ENCODE data around the gene PTPRE. TPM values are rescaled to one million over a fixed set of nuclear protein-coding genes. Genes with fewer than 3 reads are reported as not detected.

Gene PTPRE
- total RNA-seq, 1 donor from 2014 or later = 2.6 TPM

DNA sequence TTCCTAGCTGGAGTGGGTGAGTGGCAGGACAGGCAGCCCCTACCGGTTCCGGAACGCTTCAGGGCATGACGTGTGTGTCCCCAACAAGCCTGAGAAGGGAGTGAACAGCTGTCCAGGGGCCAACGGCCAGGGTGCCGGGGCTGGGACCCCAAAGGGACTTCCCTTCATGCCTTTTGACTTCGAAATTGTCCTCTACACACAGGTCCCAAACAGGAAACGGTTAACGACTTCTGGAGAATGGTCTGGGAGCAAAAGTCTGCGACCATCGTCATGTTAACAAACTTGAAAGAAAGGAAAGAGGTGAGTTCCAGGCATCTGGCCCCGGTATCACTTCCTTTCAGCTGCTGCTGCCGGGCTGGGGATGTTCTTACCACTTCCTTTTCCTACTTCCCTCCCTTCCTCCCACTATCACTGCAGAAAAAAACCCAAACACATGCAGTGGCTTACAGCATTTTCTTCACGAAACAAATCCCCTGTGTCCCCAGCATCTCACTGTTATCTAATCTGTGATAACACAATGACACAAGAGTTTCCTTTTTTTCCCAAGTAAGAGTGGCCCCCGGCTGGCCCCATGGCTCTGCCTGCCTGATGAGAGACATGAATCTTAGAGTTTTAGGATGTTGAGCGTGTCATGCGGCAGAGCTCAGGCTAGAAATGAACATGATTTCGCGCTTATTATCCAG is 156.1 kb downstream of the PTPRE start:
- H3K36me3 Mint-ChIP-seq = no peaks in the 10 kb centered on the region
- DNase-seq (ENCODE audit: low spot score in 2 of 2, unreplicated experiment in 2 of 2) = no peak
- H3K4me3 Mint-ChIP-seq = no peak overlapping the region
- TF ChIP-seq, protein P1, sequence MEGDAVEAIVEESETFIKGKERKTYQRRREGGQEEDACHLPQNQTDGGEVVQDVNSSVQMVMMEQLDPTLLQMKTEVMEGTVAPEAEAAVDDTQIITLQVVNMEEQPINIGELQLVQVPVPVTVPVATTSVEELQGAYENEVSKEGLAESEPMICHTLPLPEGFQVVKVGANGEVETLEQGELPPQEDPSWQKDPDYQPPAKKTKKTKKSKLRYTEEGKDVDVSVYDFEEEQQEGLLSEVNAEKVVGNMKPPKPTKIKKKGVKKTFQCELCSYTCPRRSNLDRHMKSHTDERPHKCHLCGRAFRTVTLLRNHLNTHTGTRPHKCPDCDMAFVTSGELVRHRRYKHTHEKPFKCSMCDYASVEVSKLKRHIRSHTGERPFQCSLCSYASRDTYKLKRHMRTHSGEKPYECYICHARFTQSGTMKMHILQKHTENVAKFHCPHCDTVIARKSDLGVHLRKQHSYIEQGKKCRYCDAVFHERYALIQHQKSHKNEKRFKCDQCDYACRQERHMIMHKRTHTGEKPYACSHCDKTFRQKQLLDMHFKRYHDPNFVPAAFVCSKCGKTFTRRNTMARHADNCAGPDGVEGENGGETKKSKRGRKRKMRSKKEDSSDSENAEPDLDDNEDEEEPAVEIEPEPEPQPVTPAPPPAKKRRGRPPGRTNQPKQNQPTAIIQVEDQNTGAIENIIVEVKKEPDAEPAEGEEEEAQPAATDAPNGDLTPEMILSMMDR (IDR thresholded peaks at IDR 0.05; ENCODE audit: unreplicated experiment) = no peak
- peaks cover 16% of the 10 kb centered on the region for H3K4me1 Mint-ChIP-seq
- H3K27ac Mint-ChIP-seq = no peak overlapping the region
- no peaks in the 10 kb centered on the region for H3K9me3 Mint-ChIP-seq
- H3K27me3 Mint-ChIP-seq (ENCODE audit: low read depth) = no peaks in the 10 kb centered on the region

DNA sequence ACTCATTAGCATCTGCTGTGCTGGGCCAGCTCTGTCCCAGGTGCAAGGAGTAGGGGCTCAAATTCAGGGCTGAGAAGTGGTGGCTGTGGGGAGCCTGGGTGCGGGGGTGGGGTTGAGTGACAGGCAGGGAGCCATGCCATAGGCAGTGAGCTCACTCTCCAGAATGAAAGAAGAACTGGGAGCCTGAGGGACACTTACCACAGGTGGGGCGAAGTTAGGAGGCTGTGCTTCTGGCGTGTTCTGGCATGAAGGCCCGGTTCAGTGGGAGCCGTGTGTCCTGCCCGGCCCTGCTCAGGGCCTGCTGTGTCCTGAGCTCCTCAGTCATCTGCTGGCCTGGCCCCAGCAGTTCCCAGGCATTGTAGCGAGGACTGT is 156.8 kb downstream of the PTPRE start:
- H3K27me3 Mint-ChIP-seq (ENCODE audit: low read depth) = no peaks in the 10 kb centered on the region
- no peak overlapping the region for H3K27ac Mint-ChIP-seq
- H3K4me3 Mint-ChIP-seq = no peak overlapping the region
- no peaks in the 10 kb centered on the region for H3K9me3 Mint-ChIP-seq
- H3K36me3 Mint-ChIP-seq = no peaks in the 10 kb centered on the region
- no peak for DNase-seq (ENCODE audit: low spot score in 2 of 2, unreplicated experiment in 2 of 2)
- H3K4me1 Mint-ChIP-seq = peaks cover 16% of the 10 kb centered on the region
- TF ChIP-seq, protein P1 (IDR thresholded peaks at IDR 0.05; ENCODE audit: unreplicated experiment) = no peak

DNA sequence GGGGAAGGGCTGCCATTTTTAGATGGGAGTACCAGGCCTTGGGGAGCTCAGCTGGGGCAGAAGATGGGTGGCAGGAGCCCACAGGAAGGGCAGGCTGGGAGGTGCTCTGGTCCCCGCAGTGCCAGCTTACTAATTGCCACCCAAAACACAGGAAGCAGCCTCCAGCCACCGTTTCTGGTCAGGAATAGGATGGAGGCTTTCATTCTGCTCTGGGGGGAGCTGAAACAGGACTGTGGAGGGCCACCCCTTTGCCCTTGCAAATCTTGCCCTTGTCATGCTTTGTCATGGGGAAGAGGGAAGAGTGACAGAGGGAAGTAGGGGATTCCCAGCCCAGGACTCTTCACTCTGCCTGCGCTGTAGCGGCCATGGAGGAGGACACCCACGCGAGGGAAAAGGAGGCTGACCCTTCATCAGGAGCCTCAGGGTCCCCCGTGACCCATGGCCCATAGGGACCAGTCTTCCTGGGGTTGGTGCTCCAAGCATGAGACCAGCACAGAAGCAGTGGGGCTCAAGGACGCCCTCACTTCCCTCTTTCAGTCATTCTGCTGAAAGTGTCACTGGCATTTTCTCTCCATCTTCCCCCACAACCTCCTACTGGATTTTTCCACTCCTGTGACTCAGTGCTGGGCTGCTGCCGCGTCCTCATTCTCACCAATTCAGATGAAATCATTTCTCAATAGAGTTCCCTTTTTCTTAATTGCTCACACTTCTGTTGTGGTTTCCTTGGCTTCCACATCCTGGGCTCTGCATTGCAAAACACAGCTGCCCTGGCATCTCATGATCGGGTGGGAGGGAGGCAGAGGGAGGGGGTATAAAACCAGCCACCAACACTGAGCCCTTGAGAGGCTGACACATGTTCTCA is 157.4 kb downstream of the PTPRE start:
- TF ChIP-seq, protein P1 (IDR thresholded peaks at IDR 0.05; ENCODE audit: unreplicated experiment) = no peak
- Mint-ChIP-seq H3K36me3 (no peaks in the 10 kb centered on the region), H3K27ac (no peak overlapping the region), H3K4me1 (peaks cover 16% of the 10 kb centered on the region), H3K27me3 (ENCODE audit: low read depth) (no peaks in the 10 kb centered on the region), H3K4me3 (no peak overlapping the region), H3K9me3 (no peaks in the 10 kb centered on the region)
- DNase-seq (ENCODE audit: low spot score in 2 of 2, unreplicated experiment in 2 of 2) = no peak

DNA sequence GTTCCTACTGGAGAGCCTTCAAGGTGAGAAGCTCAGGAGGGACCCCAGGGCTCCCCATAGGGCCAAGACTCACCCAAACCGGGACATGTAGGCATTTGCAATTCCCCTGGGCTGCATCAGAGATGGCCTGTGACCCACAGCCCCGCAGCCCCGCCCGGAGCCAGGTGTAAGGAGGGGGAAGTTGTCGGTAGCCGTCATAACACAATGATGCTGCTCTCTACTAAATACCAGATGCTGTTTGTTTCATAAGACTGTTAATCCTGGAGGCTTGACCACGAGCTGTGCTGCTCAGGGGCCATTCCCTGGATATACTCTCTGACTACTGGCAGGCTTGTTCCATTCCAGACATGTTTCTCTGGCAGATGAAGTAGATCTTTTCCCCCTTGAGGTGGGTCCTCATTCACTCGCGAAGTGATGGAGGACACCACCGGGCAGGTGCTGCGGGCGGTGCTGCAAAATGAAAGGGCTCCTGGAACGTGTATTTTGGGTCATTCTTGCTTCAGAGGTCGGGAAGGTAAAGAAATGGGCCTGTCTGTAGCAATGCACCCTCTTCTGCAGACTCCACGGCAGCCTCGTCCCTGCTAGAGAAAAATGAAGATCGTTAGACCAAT is 158.2 kb downstream of the PTPRE start:
- H3K27ac Mint-ChIP-seq = no peak overlapping the region
- H3K9me3 Mint-ChIP-seq = no peaks in the 10 kb centered on the region
- DNase-seq (ENCODE audit: low spot score in 2 of 2, unreplicated experiment in 2 of 2) = no peak
- TF ChIP-seq, protein P1 (IDR thresholded peaks at IDR 0.05; ENCODE audit: unreplicated experiment) = no peak
- H3K4me3 Mint-ChIP-seq = no peak overlapping the region
- H3K36me3 Mint-ChIP-seq = no peaks in the 10 kb centered on the region
- H3K4me1 Mint-ChIP-seq = peaks cover 16% of the 10 kb centered on the region
- no peaks in the 10 kb centered on the region for H3K27me3 Mint-ChIP-seq (ENCODE audit: low read depth)

DNA sequence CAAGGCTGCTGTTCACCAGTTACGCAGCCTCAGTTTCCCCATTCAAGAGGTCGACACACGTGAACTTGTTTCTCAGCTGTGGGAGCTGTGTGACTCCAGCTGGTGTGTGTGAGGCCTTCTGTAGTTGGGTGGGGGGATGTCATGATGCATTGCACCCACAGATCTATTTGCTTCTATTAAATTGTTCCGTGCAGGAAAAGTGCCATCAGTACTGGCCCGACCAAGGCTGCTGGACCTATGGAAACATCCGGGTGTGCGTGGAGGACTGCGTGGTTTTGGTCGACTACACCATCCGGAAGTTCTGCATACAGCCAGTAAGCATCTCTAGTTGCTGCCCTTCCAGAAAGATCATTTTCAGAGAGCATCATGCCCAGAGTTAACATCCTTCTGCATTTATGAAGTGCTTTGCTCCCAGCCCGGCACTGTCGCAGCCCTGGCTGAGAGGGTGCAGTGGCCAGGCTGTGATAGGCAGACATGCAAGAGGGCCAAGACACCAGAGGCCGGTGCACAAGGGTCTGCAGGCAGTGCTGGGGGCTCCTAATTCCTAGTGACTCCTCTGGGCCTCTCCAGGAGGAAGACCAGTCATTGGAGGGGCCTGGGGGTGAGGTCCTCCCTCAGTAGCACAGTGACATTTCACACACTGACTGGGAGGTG is 159.1 kb downstream of the PTPRE start:
- no peaks in the 10 kb centered on the region for H3K9me3 Mint-ChIP-seq
- no peak for DNase-seq (ENCODE audit: low spot score in 2 of 2, unreplicated experiment in 2 of 2)
- no peaks in the 10 kb centered on the region for H3K36me3 Mint-ChIP-seq
- peaks cover 16% of the 10 kb centered on the region for H3K4me1 Mint-ChIP-seq
- H3K4me3 Mint-ChIP-seq = no peak overlapping the region
- TF ChIP-seq, protein P1 (IDR thresholded peaks at IDR 0.05; ENCODE audit: unreplicated experiment) = no peak
- H3K27ac Mint-ChIP-seq = no peak overlapping the region
- H3K27me3 Mint-ChIP-seq (ENCODE audit: low read depth) = no peaks in the 10 kb centered on the region

All from mesothelial cell of epicardium (in vitro differentiated cells).